ENCODE results near the gene ASB7. TPM values are rescaled to one million over a fixed set of nuclear protein-coding genes. Genes with fewer than 3 reads are reported as not detected.

ASB7 gene
- polyA plus RNA-seq, 1 donor from 2014 or later: 16.5 TPM

DNA sequence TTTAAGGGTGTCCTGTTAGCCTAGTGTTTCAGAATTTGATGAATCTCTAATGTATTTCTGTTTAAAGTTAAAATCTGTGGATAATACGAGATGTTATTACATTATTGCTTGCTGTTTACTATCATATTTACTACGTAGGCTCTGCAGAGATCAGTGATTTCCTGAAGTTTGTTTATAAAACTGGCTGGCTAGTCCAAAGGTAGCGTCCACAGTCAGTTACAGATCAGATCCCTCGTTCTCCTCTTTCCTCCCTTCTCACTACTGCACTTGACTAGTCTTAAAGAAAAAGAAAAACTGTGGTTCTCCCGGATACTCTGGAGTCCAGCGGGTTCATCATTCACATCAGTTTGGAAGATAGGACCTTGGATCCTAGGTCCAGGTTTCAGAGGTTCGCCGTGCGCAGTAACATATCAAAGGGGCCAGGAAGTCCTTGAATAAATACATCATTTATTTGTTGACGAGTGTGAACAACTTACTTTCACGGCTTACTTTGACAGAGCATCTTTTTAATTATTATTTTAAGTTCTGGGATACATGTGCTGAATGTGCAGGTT is 35.9 kb downstream of the ASB7 start:
- Histone ChIP-seq H4K20me1 (ENCODE audit: insufficient read depth) (no peaks in the 10 kb centered on the region), H3K27me3 (ENCODE audit: insufficient read depth, low read depth, low read length) (no peaks in the 10 kb centered on the region)

DNA sequence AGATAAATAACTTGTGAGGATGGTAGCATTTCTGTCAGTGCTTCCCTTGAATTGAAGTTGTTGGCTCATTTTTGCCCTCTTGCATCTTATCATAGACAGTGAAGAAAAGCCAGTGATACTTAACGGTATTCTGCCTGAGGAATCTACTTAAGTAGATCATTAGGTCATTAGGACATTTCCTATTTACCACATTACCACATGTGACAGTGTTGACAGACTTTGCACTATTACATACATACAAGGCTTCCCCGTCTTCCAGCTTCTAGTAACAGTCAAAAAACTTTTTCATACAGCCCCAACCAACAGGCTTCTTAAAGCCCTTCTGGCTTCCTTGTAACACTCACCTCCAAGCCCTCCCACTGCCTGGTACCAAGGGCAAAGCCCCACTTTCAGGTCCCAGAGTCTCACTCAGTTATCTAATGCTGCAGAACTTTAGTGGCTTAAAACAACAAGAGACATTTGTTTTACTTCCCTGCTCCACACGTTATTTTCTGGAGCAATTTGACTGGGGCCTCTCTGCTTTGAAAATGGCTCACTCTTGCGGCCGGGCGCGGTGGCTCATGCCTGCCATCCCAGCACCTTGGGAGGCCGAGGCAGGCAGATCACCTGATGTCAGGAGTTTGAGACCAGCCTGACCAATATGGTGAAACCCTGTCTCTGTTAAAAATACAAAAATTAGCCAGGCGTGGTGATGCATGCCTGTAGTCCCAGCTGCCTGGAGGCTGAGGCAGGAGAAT is 40.0 kb downstream of the ASB7 start:
- H3K4me2 ChIP-seq (ENCODE audit: low read length): no peak overlapping the region
- no peaks in the 10 kb centered on the region for H4K20me1 ChIP-seq (ENCODE audit: insufficient read depth)
- no peaks in the 10 kb centered on the region for H3K36me3 ChIP-seq (ENCODE audit: insufficient read depth, low read length)
- H3K27ac ChIP-seq (ENCODE audit: low read length): no peak overlapping the region
- H3K79me2 ChIP-seq (replicated peaks; ENCODE audit: insufficient read depth, low read length): no peaks in the 10 kb centered on the region
- H3K9me2 ChIP-seq (ENCODE audit: insufficient read depth, low read length): no peaks in the 10 kb centered on the region
- no peaks in the 10 kb centered on the region for H3K9me3 ChIP-seq (ENCODE audit: low read length)
- no peak overlapping the region for H3K4me3 ChIP-seq (ENCODE audit: low read length)
- H3K9ac ChIP-seq (ENCODE audit: low read length): no peak overlapping the region
- H3K27me3 ChIP-seq (ENCODE audit: insufficient read depth, low read depth, low read length): no peaks in the 10 kb centered on the region
- H3F3A ChIP-seq (ENCODE audit: insufficient read depth, low read length, poor library complexity, severe bottlenecking): no peaks in the 10 kb centered on the region
- TF ChIP-seq, protein P1, sequence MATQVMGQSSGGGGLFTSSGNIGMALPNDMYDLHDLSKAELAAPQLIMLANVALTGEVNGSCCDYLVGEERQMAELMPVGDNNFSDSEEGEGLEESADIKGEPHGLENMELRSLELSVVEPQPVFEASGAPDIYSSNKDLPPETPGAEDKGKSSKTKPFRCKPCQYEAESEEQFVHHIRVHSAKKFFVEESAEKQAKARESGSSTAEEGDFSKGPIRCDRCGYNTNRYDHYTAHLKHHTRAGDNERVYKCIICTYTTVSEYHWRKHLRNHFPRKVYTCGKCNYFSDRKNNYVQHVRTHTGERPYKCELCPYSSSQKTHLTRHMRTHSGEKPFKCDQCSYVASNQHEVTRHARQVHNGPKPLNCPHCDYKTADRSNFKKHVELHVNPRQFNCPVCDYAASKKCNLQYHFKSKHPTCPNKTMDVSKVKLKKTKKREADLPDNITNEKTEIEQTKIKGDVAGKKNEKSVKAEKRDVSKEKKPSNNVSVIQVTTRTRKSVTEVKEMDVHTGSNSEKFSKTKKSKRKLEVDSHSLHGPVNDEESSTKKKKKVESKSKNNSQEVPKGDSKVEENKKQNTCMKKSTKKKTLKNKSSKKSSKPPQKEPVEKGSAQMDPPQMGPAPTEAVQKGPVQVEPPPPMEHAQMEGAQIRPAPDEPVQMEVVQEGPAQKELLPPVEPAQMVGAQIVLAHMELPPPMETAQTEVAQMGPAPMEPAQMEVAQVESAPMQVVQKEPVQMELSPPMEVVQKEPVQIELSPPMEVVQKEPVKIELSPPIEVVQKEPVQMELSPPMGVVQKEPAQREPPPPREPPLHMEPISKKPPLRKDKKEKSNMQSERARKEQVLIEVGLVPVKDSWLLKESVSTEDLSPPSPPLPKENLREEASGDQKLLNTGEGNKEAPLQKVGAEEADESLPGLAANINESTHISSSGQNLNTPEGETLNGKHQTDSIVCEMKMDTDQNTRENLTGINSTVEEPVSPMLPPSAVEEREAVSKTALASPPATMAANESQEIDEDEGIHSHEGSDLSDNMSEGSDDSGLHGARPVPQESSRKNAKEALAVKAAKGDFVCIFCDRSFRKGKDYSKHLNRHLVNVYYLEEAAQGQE (IDR thresholded peaks at IDR 0.05; ENCODE audit: borderline replicate concordance): no peak
- TF ChIP-seq MXI1 (conservative IDR thresholded peaks at IDR 0.05; ENCODE audit: poor library complexity, severe bottlenecking) (no peak), TAF1 (IDR thresholded peaks at IDR 0.05; ENCODE audit: low read depth) (no peak), EZH2 (IDR thresholded peaks at IDR 0.05; ENCODE audit: borderline replicate concordance, insufficient read depth, low read length, poor library complexity, severe bottlenecking) (no peak), RAD21 (conservative IDR thresholded peaks at IDR 0.05) (no peak), POLR2AphosphoS5 (IDR thresholded peaks at IDR 0.05) (no peak), SMC3 (conservative IDR thresholded peaks at IDR 0.05; ENCODE audit: poor library complexity) (no peak), EP300 (conservative IDR thresholded peaks at IDR 0.05; ENCODE audit: poor library complexity, severe bottlenecking) (no peak)
- TF ChIP-seq, protein P2, sequence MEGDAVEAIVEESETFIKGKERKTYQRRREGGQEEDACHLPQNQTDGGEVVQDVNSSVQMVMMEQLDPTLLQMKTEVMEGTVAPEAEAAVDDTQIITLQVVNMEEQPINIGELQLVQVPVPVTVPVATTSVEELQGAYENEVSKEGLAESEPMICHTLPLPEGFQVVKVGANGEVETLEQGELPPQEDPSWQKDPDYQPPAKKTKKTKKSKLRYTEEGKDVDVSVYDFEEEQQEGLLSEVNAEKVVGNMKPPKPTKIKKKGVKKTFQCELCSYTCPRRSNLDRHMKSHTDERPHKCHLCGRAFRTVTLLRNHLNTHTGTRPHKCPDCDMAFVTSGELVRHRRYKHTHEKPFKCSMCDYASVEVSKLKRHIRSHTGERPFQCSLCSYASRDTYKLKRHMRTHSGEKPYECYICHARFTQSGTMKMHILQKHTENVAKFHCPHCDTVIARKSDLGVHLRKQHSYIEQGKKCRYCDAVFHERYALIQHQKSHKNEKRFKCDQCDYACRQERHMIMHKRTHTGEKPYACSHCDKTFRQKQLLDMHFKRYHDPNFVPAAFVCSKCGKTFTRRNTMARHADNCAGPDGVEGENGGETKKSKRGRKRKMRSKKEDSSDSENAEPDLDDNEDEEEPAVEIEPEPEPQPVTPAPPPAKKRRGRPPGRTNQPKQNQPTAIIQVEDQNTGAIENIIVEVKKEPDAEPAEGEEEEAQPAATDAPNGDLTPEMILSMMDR (IDR thresholded peaks at IDR 0.05; ENCODE audit: poor library complexity, severe bottlenecking): no peak
- no peak overlapping the region for H2AFZ ChIP-seq (ENCODE audit: low read depth, low read length)

More for the DNA sequence above, 35.9 kb downstream of the ASB7 start:
- H3K4me2 ChIP-seq (ENCODE audit: low read length): no peak overlapping the region
- no peaks in the 10 kb centered on the region for H3K79me2 ChIP-seq (replicated peaks; ENCODE audit: insufficient read depth, low read length)
- no peak overlapping the region for H3K9ac ChIP-seq (ENCODE audit: low read length)
- H3K4me3 ChIP-seq (ENCODE audit: low read length): no peak overlapping the region
- H3K9me3 ChIP-seq (ENCODE audit: low read length): no peaks in the 10 kb centered on the region
- no peaks in the 10 kb centered on the region for H3F3A ChIP-seq (ENCODE audit: insufficient read depth, low read length, poor library complexity, severe bottlenecking)
- no peaks in the 10 kb centered on the region for H3K36me3 ChIP-seq (ENCODE audit: insufficient read depth, low read length)
- H3K9me2 ChIP-seq (ENCODE audit: insufficient read depth, low read length): no peaks in the 10 kb centered on the region
- H2AFZ ChIP-seq (ENCODE audit: low read depth, low read length): no peak overlapping the region
- TF ChIP-seq MXI1 (conservative IDR thresholded peaks at IDR 0.05; ENCODE audit: poor library complexity, severe bottlenecking) (no peak), EZH2 (IDR thresholded peaks at IDR 0.05; ENCODE audit: borderline replicate concordance, insufficient read depth, low read length, poor library complexity, severe bottlenecking) (no peak), POLR2AphosphoS5 (IDR thresholded peaks at IDR 0.05) (no peak), SMC3 (conservative IDR thresholded peaks at IDR 0.05; ENCODE audit: poor library complexity) (no peak), EP300 (conservative IDR thresholded peaks at IDR 0.05; ENCODE audit: poor library complexity, severe bottlenecking) (no peak), RAD21 (conservative IDR thresholded peaks at IDR 0.05) (no peak), TAF1 (IDR thresholded peaks at IDR 0.05; ENCODE audit: low read depth) (no peak)
- TF ChIP-seq, protein P2 (IDR thresholded peaks at IDR 0.05; ENCODE audit: poor library complexity, severe bottlenecking): no peak
- TF ChIP-seq, protein P1 (IDR thresholded peaks at IDR 0.05; ENCODE audit: borderline replicate concordance): no peak
- no peak overlapping the region for H3K27ac ChIP-seq (ENCODE audit: low read length)

All from neural cell (in vitro differentiated cells).